ENCODE data around the gene EIF3M.
"Not testable (repeated sequence)": the region's sequence is repeated elsewhere in the genome, so short reads cannot be mapped to it uniquely, and the experiment has no call there.

The EIF3M gene

GRCh38 chr11:32596114-32596513 lies 12.5 kb downstream of the EIF3M start:
- DNase-seq (ENCODE audit: low spot score) = not testable (repeated sequence)

DNA sequence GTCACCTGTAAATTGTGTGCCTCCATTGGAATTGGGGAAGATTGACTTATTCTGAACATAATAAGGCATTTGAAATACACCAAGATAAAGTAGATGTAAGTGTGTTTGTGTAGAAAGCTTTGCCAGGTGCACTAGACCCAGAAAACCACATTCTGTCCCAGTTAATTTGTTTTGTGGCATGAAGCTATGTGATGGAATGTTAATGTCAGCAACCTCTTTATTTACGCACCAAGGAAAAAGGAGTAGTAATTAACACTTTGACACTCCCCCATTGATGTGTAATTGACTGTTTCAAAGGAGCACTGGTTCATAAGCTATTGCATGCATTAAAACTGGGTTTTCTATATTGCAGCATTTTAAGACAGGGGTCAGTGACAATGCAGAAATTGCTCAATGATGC lies 14.3 kb downstream of the EIF3M start:
- DNase-seq (ENCODE audit: low spot score) = peak; percentile 7

DNA sequence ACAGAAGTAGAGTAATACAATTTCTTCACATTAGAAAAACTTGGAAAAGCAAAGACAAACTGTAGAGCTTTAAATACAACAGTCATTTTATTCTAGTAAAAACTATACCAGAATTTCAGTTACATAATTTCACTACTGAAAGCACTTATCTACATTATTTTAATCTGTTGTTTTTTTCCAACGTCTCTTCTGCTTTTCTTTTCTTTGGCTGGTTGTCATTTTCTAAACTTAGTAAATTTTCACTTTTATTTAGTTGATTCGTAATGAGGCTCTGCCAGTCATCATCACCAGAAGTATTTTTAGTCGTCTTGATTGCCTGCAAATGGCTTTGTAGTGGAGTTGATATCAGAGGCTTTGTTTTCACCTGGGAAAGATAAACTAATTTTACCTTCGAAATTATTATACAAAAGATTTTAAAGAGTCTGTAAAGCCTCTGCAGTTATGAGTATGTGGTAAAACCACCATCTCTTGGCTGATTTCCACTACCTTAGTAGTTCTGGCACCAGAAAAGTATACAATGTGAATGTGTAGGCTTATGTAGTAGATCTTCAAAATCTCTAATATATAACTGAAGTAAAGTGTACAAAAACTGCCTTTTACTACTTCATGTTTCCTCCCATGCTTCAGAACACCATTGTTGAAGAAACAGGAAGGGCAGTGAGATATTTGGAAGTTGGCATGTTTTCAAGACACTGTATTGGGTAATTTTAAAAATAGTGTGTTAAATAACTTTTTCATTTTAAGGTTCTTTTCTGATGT lies 19.2 kb downstream of the EIF3M start:
- no peak for DNase-seq (ENCODE audit: low spot score)

DNA sequence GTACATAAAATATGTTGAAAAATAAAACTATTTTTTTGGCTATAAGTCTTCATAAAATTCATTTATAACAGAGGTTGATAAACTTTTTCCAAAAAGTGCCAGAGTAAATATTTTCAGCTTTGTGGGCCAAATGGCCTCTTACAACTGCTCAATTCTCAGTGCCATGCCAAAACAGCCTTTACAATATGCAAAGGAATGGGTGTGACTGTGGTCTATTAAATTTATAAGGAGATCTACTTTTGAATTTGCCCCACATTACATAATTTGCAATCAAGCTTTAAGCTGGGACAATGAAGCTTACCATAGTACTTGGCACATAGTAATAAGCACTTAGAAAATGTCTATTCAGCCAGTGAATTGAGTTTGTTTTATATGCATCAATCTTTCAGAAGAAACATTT lies 22.6 kb downstream of the EIF3M start:
- DNase-seq (ENCODE audit: low spot score) = no peak

DNA sequence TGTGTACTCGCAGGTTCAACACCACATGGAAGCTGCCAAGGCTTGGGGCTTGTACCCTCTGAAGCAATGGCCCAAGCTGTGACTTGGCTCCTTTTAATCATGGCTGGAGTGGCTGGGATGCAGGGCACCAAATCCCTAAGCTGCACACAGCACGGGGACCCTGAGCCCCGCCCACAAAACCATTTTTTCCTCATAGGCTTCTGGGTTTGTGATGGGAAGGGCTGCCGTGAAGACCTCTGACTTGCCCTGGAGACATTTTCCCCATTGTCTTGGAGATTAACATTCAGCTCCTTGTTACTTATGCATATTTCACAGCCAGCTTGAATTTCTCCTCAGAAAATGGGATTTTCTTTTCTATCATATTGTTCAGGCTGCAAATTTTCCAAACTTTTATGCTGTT lies 25.2 kb downstream of the EIF3M start:
- DNase-seq (ENCODE audit: low spot score) = not testable (repeated sequence)

DNA sequence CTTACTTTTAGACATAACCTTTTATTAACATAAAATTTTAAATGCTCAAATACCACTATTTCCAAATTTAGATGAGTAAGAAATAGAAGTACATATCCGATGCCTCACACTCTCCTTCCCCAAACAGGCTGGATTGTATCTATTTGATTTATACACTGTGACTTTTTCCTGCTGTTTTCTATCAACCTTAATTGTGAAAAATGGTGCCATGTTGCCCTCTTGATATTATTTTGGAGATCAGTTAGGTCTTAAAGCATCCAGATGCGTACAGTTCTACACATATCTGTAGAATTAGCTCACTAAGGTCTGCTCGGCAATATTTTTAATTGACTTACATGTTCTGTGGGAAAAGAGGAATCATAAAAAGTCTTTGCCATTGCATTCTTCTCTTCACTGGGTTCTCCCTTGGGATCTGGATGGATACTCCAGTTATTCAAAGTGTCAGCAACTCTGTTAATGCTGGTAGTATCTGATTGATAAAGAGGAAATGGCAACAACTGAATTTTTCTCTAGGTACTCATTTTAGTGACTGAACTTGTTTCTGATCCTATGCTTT lies 27.2 kb downstream of the EIF3M start:
- DNase-seq (ENCODE audit: low spot score) = no peak

DNA sequence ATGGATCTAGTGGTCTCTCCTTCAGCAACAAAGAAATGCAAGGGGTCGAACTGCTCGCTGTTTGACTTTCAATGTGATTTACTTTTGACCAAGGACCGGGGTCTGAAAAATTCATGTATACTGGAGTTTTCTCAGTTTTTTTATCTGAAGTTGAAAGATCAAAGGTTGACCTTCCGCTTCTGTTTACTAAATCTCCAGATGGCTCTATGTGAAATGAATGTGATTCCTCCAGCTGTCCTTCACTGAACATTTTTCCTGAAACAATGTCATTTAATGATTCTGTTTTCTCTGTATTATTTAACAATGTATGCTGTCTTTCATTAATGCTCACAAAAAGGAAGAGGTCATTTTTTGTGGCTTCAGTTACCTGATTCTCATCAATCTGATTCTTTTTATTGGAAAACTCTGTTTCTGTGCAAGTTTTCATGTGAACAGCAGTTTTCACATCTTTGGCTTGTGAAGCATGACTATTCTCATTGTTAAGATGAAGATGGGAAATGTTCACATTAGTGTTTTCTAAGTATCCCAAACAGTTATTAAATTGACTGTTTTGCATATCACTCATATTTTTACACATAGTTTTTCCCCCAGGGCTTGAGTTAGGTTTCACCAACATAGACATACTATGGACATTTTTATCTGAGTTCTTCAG lies 30.0 kb downstream of the EIF3M start:
- no peak for DNase-seq (ENCODE audit: low spot score)

DNA sequence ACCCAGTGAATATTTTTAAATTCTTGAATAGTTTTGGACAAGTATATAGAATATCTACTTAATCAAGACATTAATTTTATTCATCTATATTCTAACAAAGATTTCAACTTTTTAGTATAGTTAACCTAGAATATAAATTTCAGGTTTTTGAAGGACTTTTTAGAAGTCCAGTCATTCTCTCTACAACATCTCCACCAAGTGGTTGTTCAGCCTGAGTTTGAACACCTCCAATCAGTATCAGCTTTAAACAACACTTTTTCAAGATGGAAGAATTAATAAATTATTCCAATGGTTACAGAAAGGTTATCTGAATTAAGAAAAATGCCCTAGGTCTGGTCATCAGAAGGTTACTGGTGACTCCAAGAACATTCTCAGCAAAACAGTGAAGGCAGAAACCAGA lies 31.8 kb downstream of the EIF3M start:
- peak; percentile 4 for DNase-seq (ENCODE audit: low spot score)

DNA sequence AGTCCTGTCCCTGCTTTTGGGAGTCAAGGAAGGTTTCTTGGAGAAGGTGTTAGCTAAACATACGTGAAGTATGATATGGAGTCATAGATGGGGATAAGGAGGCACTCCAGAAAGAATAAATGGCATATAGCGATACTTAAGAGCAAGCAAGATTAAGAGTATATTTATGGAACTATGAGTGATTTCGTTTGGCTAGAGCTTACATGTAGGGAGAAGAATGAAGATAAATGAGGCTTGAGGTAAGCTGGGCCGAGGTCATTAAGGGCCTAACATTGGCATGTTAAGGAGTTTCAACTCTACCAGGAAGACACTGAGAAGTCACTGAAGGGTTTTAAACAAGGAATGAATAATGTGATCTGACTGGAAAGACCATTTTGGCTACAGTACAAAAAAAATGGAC lies 33.3 kb downstream of the EIF3M start:
- DNase-seq (ENCODE audit: low spot score) = no peak

GRCh38 chr11:32630844-32631243 lies 47.2 kb downstream of the EIF3M start:
- no peak for DNase-seq (ENCODE audit: low spot score)

DNA sequence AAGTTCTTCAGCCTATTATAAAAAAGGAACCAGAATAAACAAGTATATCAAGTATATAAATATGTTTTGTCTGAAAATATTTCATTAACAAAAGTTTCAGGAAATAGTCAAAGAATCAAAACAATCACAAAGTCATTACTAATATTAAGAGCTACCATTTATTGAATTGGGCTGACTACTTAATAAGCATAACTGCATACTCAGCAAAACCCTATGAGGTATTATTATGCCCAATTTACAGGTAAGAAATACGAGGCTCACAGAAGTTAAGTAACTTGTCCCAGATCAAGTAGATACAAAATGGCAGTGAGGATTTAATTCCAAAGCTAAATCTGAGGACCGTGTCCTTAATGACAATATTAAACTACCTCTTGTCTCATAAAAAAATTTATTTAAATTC lies 52.2 kb downstream of the EIF3M start:
- DNase-seq (ENCODE audit: low spot score) = no peak

GRCh38 chr11:32641361-32641760 lies 57.7 kb downstream of the EIF3M start:
- DNase-seq (ENCODE audit: low spot score) = no peak

- no peak for DNase-seq (ENCODE audit: low spot score)
Measured at GRCh38 chr11:32643526-32643925, 59.9 kb downstream of the EIF3M start.

Measured in iPS-NIHi11 (cell line).